ENCODE measurements around the gene SOST. TPM values are rescaled to one million over a fixed set of nuclear protein-coding genes. Genes with fewer than 3 reads are reported as not detected.
A peak's percentile ranks its signal among the peaks of the same experiment; 100 is the strongest.

The SOST gene
- total RNA-seq, 2 experiments from 2014 or later, result not detected

- ATAC-seq (no peak), DNase-seq (no peak)
- intact Hi-C loops (cut with DNase I, micrococcal nuclease), result no loop called here
- no peaks in the 10 kb centered on the region for H3K4me1 Mint-ChIP-seq
- no peak overlapping the region for H3K27ac Mint-ChIP-seq
- no peaks in the 10 kb centered on the region for H3K36me3 Mint-ChIP-seq (ENCODE audit: low read depth)
- CTCF ChIA-PET, result interaction anchor here (1.0 to 1.5 kb wide), 3 partner anchors 9 to 43 kb away, joined by 3 to 4 read pairs (median 4); no protein-coding TSS in a partner anchor
- peaks cover 1% of the 10 kb centered on the region for H3K9me3 Mint-ChIP-seq (ENCODE audit: low read depth)
- peaks cover 16% of the 10 kb centered on the region for H3K27me3 Mint-ChIP-seq
- POLR2A ChIA-PET, result no interaction called here
- H3K4me3 Mint-ChIP-seq, result no peak overlapping the region
These were observed 22.2 kb downstream of the SOST start for GRCh38 chr17:43736389-43736788.

- peaks cover 9% of the 10 kb centered on the region for H3K27me3 Mint-ChIP-seq
- H3K36me3 Mint-ChIP-seq (ENCODE audit: low read depth), result no peaks in the 10 kb centered on the region
- intact Hi-C loops (cut with DNase I, micrococcal nuclease), result no loop called here
- POLR2A ChIA-PET, result no interaction called here
- no peak for DNase-seq
- H3K9me3 Mint-ChIP-seq (ENCODE audit: low read depth), result peaks cover 1% of the 10 kb centered on the region
- no peaks in the 10 kb centered on the region for H3K4me1 Mint-ChIP-seq
- CTCF ChIA-PET, result interaction anchor here (0.5 to 1.8 kb wide), 3 partner anchors 26 to 168 kb away, joined by 3 to 9 read pairs (median 3); no protein-coding TSS in a partner anchor
- ATAC-seq, result no peak
- H3K27ac Mint-ChIP-seq, result no peak overlapping the region
- no peak overlapping the region for H3K4me3 Mint-ChIP-seq
These were observed 24.2 kb downstream of the SOST start for GRCh38 chr17:43734376-43734775.

- no peak for ATAC-seq
- POLR2A ChIA-PET, result no interaction called here
- no peak overlapping the region for H3K27ac Mint-ChIP-seq
These were observed 24.6 kb downstream of the SOST start for GRCh38 chr17:43733956-43734355.

GRCh38 chr17:43732958-43733357, 25.6 kb downstream of the SOST start:
- Mint-ChIP-seq H3K36me3 (ENCODE audit: low read depth) (no peaks in the 10 kb centered on the region), H3K4me3 (no peak overlapping the region), H3K9me3 (ENCODE audit: low read depth) (peaks cover 1% of the 10 kb centered on the region), H3K27me3 (peaks cover 9% of the 10 kb centered on the region), H3K27ac (no peak overlapping the region), H3K4me1 (no peaks in the 10 kb centered on the region)
- no peak for DNase-seq
- ATAC-seq, result no peak
- intact Hi-C loops (cut with DNase I, micrococcal nuclease), result no loop called here
- ChIA-PET CTCF (interaction anchor here (0.8 to 1.8 kb wide), 2 partner anchors 8 to 27 kb away, joined by 3 to 9 read pairs; no protein-coding TSS in a partner anchor), POLR2A (no interaction called here)

More at GRCh38 chr17:43733956-43734355, 24.6 kb downstream of the SOST start:
- intact Hi-C loops (cut with DNase I, micrococcal nuclease), result no loop called here
- DNase-seq, result no peak
- no peaks in the 10 kb centered on the region for H3K36me3 Mint-ChIP-seq (ENCODE audit: low read depth)
- H3K27me3 Mint-ChIP-seq, result peaks cover 9% of the 10 kb centered on the region
- peaks cover 1% of the 10 kb centered on the region for H3K9me3 Mint-ChIP-seq (ENCODE audit: low read depth)
- no peak overlapping the region for H3K4me3 Mint-ChIP-seq
- CTCF ChIA-PET, result interaction anchor here (0.5 to 1.8 kb wide), 4 partner anchors 26 to 346 kb away, joined by 3 to 9 read pairs (median 3); no protein-coding TSS in a partner anchor
- no peaks in the 10 kb centered on the region for H3K4me1 Mint-ChIP-seq

GRCh38 chr17:43728081-43728480, 30.5 kb downstream of the SOST start:
- Mint-ChIP-seq H3K4me1 (no peaks in the 10 kb centered on the region), H3K36me3 (ENCODE audit: low read depth) (no peaks in the 10 kb centered on the region), H3K27ac (no peak overlapping the region), H3K4me3 (no peak overlapping the region), H3K27me3 (no peaks in the 10 kb centered on the region), H3K9me3 (ENCODE audit: low read depth) (no peaks in the 10 kb centered on the region)
- DNase-seq (no peak), ATAC-seq (no peak)
- intact Hi-C loops (cut with DNase I, micrococcal nuclease), result no loop called here
- ChIA-PET CTCF (interaction anchor here (2.4 kb wide), 1 partner anchor 32 kb away, joined by 9 read pairs; no protein-coding TSS in a partner anchor), POLR2A (no interaction called here)

- no peak for ATAC-seq
- Mint-ChIP-seq H3K27ac (no peak overlapping the region), H3K36me3 (ENCODE audit: low read depth) (no peaks in the 10 kb centered on the region), H3K9me3 (ENCODE audit: low read depth) (no peaks in the 10 kb centered on the region), H3K4me1 (peaks cover 12% of the 10 kb centered on the region), H3K27me3 (no peaks in the 10 kb centered on the region), H3K4me3 (no peak overlapping the region)
- ChIA-PET CTCF (interaction anchor here (0.6 to 1.3 kb wide), 3 partner anchors 9 to 43 kb away, joined by 3 to 11 read pairs (median 6); no protein-coding TSS in a partner anchor), POLR2A (no interaction called here)
- no peak for DNase-seq
- intact Hi-C loops (cut with DNase I, micrococcal nuclease), result no loop called here
These were observed 34.8 kb downstream of the SOST start for GRCh38 chr17:43723697-43724359.

- peaks cover 12% of the 10 kb centered on the region for H3K4me1 Mint-ChIP-seq
- no peaks in the 10 kb centered on the region for H3K9me3 Mint-ChIP-seq (ENCODE audit: low read depth)
- POLR2A ChIA-PET, result interaction anchor here (0.6 kb wide), 1 partner anchor 18 kb away, joined by 12 read pairs; no protein-coding TSS in a partner anchor
- intact Hi-C loops (cut with DNase I, micrococcal nuclease), result no loop called here
- no peaks in the 10 kb centered on the region for H3K36me3 Mint-ChIP-seq (ENCODE audit: low read depth)
- H3K4me3 Mint-ChIP-seq, result no peak overlapping the region
- CTCF ChIA-PET, result interaction anchor here (1.7 kb wide), 1 partner anchor 44 kb away, joined by 5 read pairs; no protein-coding TSS in a partner anchor
- DNase-seq (no peak), ATAC-seq (no peak)
- H3K27me3 Mint-ChIP-seq, result peaks cover 2% of the 10 kb centered on the region
- no peak overlapping the region for H3K27ac Mint-ChIP-seq
These were observed 35.5 kb downstream of the SOST start for GRCh38 chr17:43722870-43723665.

GRCh38 chr17:43722269-43722619, 36.3 kb downstream of the SOST start:
- CTCF ChIA-PET, result interaction anchor here (1.7 kb wide), 1 partner anchor 44 kb away, joined by 5 read pairs; no protein-coding TSS in a partner anchor
- Mint-ChIP-seq H3K27me3 (peaks cover 2% of the 10 kb centered on the region), H3K4me1 (peaks cover 12% of the 10 kb centered on the region)

GRCh38 chr17:43721537-43722268, 36.9 kb downstream of the SOST start:
- DNase-seq (no peak), ATAC-seq (no peak)
- CTCF ChIA-PET, result interaction anchor here (0.6 to 1.7 kb wide), 3 partner anchors 45 to 143 kb away, joined by 3 to 5 read pairs (median 3); no protein-coding TSS in a partner anchor
- H3K4me1 Mint-ChIP-seq, result peaks cover 12% of the 10 kb centered on the region
- no peaks in the 10 kb centered on the region for H3K9me3 Mint-ChIP-seq (ENCODE audit: low read depth)
- H3K36me3 Mint-ChIP-seq (ENCODE audit: low read depth), result no peaks in the 10 kb centered on the region
- peaks cover 2% of the 10 kb centered on the region for H3K27me3 Mint-ChIP-seq
- peak overlapping the region; percentile 78 for H3K4me3 Mint-ChIP-seq
- peak overlapping the region; percentile 84 for H3K27ac Mint-ChIP-seq
- POLR2A ChIA-PET, result no interaction called here
- intact Hi-C loops (cut with DNase I, micrococcal nuclease), result no loop called here

More at GRCh38 chr17:43722269-43722619, 36.3 kb downstream of the SOST start:
- POLR2A ChIA-PET, result no interaction called here
- H3K9me3 Mint-ChIP-seq (ENCODE audit: low read depth), result no peaks in the 10 kb centered on the region
- DNase-seq (no peak), ATAC-seq (no peak)
- H3K36me3 Mint-ChIP-seq (ENCODE audit: low read depth), result no peaks in the 10 kb centered on the region
- H3K4me3 Mint-ChIP-seq, result no peak overlapping the region
- no peak overlapping the region for H3K27ac Mint-ChIP-seq
- intact Hi-C loops (cut with DNase I, micrococcal nuclease), result no loop called here

- no peaks in the 10 kb centered on the region for H3K36me3 Mint-ChIP-seq (ENCODE audit: low read depth)
These were observed 38.1 kb downstream of the SOST start for GRCh38 chr17:43720311-43721060.

More at GRCh38 chr17:43720311-43721060, 38.1 kb downstream of the SOST start:
- Mint-ChIP-seq H3K9me3 (ENCODE audit: low read depth) (no peaks in the 10 kb centered on the region), H3K4me1 (peaks cover 12% of the 10 kb centered on the region), H3K27me3 (peaks cover 2% of the 10 kb centered on the region), H3K4me3 (peak overlapping the region; percentile 78), H3K27ac (peak overlapping the region; percentile 97)
- DNase-seq, result peak; percentile 88
- POLR2A ChIA-PET, result interaction anchor here (0.8 kb wide), 1 partner anchor 111 kb away, joined by 4 read pairs; no protein-coding TSS in a partner anchor
- ATAC-seq, result peak; percentile 91
- intact Hi-C loops (cut with DNase I, micrococcal nuclease), result loop anchor here in 1 of 2 experiments (1.0 kb wide), 3 partner anchors 59 to 174 kb away; partner anchors contain the start of gene ETV4
- CTCF ChIA-PET, result no interaction called here

All from activated CD4-positive, alpha-beta T cell treated with anti-CD3 and anti-CD28 coated beads for 36 hours (primary cell).